B cell (primary cell): ENCODE measurements around the gene TRIM73.
"Not testable (repeated sequence)": the region's sequence is repeated elsewhere in the genome, so short reads cannot be mapped to it uniquely, and the experiment has no call there.

Experiments
- EZH2 ChIP-seq: IDR thresholded peaks from 2 replicates; pipeline ENCODE4 v1.6.1; 2012; ENCODE audit warnings: borderline replicate concordance, low read depth, mild to moderate bottlenecking, moderate library complexity, low read length; ENCODE audit not compliant: insufficient read depth, poor library complexity, severe bottlenecking
- TF ChIP-seq, protein P1 (sequence below): fragments of 200-600 bp; IDR thresholded peaks from one replicate; pipeline ENCODE4 v1.8.0; 2022; ENCODE audit warnings: antibody characterized with exemption, mild to moderate bottlenecking

DNA sequence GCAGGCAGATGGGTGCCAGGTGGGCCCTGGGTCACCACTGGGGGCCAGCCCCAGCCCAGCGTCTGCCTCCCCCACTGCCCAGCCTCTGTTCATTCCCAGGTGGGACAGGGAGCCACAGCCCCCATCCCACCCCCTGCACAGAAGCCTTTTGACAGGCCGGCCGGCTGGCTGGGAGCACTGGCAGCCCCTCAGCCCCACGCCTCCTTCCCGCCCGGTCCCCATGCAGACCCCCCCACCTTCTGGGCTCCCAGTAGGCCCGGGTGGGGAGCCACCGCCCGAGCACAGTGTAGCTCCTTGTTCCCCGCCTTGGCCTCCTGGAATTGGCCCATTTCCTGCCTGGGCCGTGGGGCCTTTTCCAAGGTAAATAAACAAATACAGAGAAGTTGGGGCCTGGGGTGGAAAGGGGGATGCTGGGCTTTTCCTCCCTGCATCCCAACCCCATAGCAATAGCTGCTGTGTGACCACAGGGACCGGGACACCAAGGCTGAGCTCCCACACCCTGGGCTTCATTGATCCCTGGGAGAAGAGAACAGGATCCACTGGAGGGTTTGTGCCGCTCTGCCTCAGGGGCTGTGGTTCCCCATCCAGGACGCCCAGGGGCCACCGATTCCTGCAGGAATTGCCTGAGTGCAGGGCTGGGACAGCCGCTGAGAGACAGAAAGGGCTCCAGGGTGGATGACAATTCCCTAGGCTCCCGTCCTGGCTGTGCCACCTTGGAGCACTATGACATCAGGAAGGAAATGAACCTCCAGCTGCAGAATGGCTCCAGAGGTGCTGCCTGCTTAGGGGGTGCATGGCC lies 20.7 kb upstream of the TRIM73 start:
- TF ChIP-seq, protein P1, sequence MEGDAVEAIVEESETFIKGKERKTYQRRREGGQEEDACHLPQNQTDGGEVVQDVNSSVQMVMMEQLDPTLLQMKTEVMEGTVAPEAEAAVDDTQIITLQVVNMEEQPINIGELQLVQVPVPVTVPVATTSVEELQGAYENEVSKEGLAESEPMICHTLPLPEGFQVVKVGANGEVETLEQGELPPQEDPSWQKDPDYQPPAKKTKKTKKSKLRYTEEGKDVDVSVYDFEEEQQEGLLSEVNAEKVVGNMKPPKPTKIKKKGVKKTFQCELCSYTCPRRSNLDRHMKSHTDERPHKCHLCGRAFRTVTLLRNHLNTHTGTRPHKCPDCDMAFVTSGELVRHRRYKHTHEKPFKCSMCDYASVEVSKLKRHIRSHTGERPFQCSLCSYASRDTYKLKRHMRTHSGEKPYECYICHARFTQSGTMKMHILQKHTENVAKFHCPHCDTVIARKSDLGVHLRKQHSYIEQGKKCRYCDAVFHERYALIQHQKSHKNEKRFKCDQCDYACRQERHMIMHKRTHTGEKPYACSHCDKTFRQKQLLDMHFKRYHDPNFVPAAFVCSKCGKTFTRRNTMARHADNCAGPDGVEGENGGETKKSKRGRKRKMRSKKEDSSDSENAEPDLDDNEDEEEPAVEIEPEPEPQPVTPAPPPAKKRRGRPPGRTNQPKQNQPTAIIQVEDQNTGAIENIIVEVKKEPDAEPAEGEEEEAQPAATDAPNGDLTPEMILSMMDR, result not testable (repeated sequence)
- not testable (repeated sequence) for TF ChIP-seq EZH2
